Stimulated activated CD8-positive, alpha-beta memory T cell treated with anti-CD3 and anti-CD28 coated beads, Interleukin-15, amount 100 ng/mL, for 24 hours (primary cell): ENCODE measurements around the gene PIP.
"Not testable (repeated sequence)": the region's sequence is repeated elsewhere in the genome, so short reads cannot be mapped to it uniquely, and the experiment has no call there.

ENCODE experiments used
- DNase-seq: peaks from one replicate; pipeline ENCODE4 v3.0.0-alpha.2; 2020; ENCODE audit warnings: low read depth

PIP gene

GRCh38 chr7:143131781-143132180 lies at the start of gene PIP:
TSS of gene PIP (plus strand) at chr7:143132077. CDS start at chr7:143132117, 40 bp downstream.
- no peak for DNase-seq

GRCh38 chr7:143085109-143085508 lies 46.8 kb upstream of the PIP start:
- DNase-seq: no peak

- DNase-seq: not testable (repeated sequence)
Observed at GRCh38 chr7:143085610-143086009, 46.3 kb upstream of the PIP start.

GRCh38 chr7:143088549-143089231 lies 43.2 kb upstream of the PIP start:
- DNase-seq: not testable (repeated sequence)

GRCh38 chr7:143096146-143096545 lies 35.7 kb upstream of the PIP start:
- no peak for DNase-seq

GRCh38 chr7:143099579-143099978 lies 32.3 kb upstream of the PIP start:
- DNase-seq: not testable (repeated sequence)

GRCh38 chr7:143104759-143105158 lies 27.1 kb upstream of the PIP start:
- no peak for DNase-seq

- DNase-seq: not testable (repeated sequence)
Observed at GRCh38 chr7:143108019-143108418, 23.9 kb upstream of the PIP start.

GRCh38 chr7:143117395-143117794 lies 14.5 kb upstream of the PIP start:
- no peak for DNase-seq

- DNase-seq: no peak
Observed at GRCh38 chr7:143120691-143121405, 11.0 kb upstream of the PIP start.

- DNase-seq: not testable (repeated sequence)
Observed at GRCh38 chr7:143123326-143123725, 8.6 kb upstream of the PIP start.

- no peak for DNase-seq
Observed at GRCh38 chr7:143126146-143126545, 5.7 kb upstream of the PIP start.

GRCh38 chr7:143129051-143129450 lies 2.8 kb upstream of the PIP start:
- DNase-seq: no peak

- DNase-seq: no peak
Observed at GRCh38 chr7:143129477-143129876, 2.4 kb upstream of the PIP start.

- no peak for DNase-seq
Observed at GRCh38 chr7:143130541-143130940, 1.3 kb upstream of the PIP start.

GRCh38 chr7:143147070-143147469 lies 15.2 kb downstream of the PIP start:
- no peak for DNase-seq

- no peak for DNase-seq
Observed at GRCh38 chr7:143148050-143148449, 16.2 kb downstream of the PIP start.

GRCh38 chr7:143148651-143149050 lies 16.8 kb downstream of the PIP start:
- DNase-seq: no peak

- not testable (repeated sequence) for DNase-seq
Observed at GRCh38 chr7:143150696-143151095, 18.8 kb downstream of the PIP start.

GRCh38 chr7:143158617-143159016 lies 26.7 kb downstream of the PIP start:
- DNase-seq: not testable (repeated sequence)

- DNase-seq: no peak
Observed at GRCh38 chr7:143171697-143172096, 39.8 kb downstream of the PIP start.

- no peak for DNase-seq
Observed at GRCh38 chr7:143172354-143172753, 40.5 kb downstream of the PIP start.

- no peak for DNase-seq
Observed at GRCh38 chr7:143176128-143176527, 44.3 kb downstream of the PIP start.
